A673 (cell line): ENCODE results near the gene MRPL10. TPM values are rescaled to one million over a fixed set of nuclear protein-coding genes. Genes with fewer than 3 reads are reported as not detected.

Experiments
- BruUV-seq: library from RNA; stranded (reverse); fragments of 400-500 nt; replicated peaks from 2 replicates; lab custom pipeline; 2021; lab: Mats Ljungman, UMichigan
- CTCF ChIA-PET: fragments of 300-600 bp; sonication (Branson Sonifier 250); formaldehyde crosslinking; loops from one replicate; lab custom pipeline; 2022; ENCODE audit warnings: antibody characterized with exemption; lab: Charles Lee
- POLR2A ChIA-PET: fragments of 300-600 bp; sonication (Branson Sonifier 250); formaldehyde crosslinking; loops from one replicate; lab custom pipeline; 2022; ENCODE audit warnings: antibody characterized with exemption; ENCODE audit not compliant: low non-redundant PET; lab: Charles Lee
- DNase-seq: peaks from one replicate; pipeline ENCODE4 v3.0.0-alpha.2; 2015; ENCODE audit warnings: low spot score
- H3K27ac ChIP-seq: fragments of 200-600 bp; sonication (generic); 2 replicates; pipeline ENCODE4 v1.5.1; 2016; ENCODE audit warnings: mixed run types, low read depth, mild to moderate bottlenecking, mixed read lengths, antibody characterized with exemption, low read length; ENCODE audit not compliant: poor library complexity, severe bottlenecking
- H3K27me3 ChIP-seq: fragments of 200-600 bp; sonication (generic); replicated peaks from 2 replicates; pipeline ENCODE4 v1.6.1; 2017; ENCODE audit warnings: mixed run types, low read depth, mild to moderate bottlenecking, mixed read lengths, antibody characterized with exemption, low read length; ENCODE audit not compliant: insufficient read depth, poor library complexity
- H3K36me3 ChIP-seq: fragments of 200-600 bp; sonication (generic); 2 replicates; pipeline ENCODE4 v1.6.1; 2016; ENCODE audit warnings: mixed run types, mild to moderate bottlenecking, mixed read lengths, antibody characterized with exemption, low read length; ENCODE audit not compliant: insufficient read depth, poor library complexity, severe bottlenecking
- H3K4me1 ChIP-seq: fragments of 200-600 bp; sonication (generic); 2 replicates; pipeline ENCODE4 v1.6.1; 2017; ENCODE audit warnings: mixed run types, mild to moderate bottlenecking, mixed read lengths, antibody characterized with exemption, low read length; ENCODE audit not compliant: insufficient read depth, poor library complexity, severe bottlenecking
- H3K4me3 ChIP-seq: fragments of 200-600 bp; sonication (generic); 2 replicates; pipeline ENCODE4 v1.5.1; 2016; ENCODE audit warnings: low read depth, mixed run types, mild to moderate bottlenecking, mixed read lengths, low read length; ENCODE audit not compliant: poor library complexity, severe bottlenecking
- H3K9me3 ChIP-seq: fragments of 200-600 bp; sonication (generic); 2 replicates; pipeline ENCODE4 v1.6.1; 2016; ENCODE audit warnings: mixed run types, low read depth, mild to moderate bottlenecking, mixed read lengths, antibody characterized with exemption, low read length; ENCODE audit not compliant: poor library complexity, severe bottlenecking
- CTCF ChIP-seq: fragments of 300-800, 200-600 bp; sonication (generic); conservative IDR thresholded peaks from 2 replicates; pipeline ENCODE4 v1.5.1; 2017; ENCODE audit warnings: low read depth, mild to moderate bottlenecking, antibody characterized with exemption, low read length, moderate library complexity, mixed read lengths
- EZH2 ChIP-seq: fragments of 200-600 bp; sonication (generic); IDR thresholded peaks from 2 replicates; pipeline ENCODE4 v1.6.1; 2017; ENCODE audit warnings: borderline replicate concordance, low read depth, mild to moderate bottlenecking, mixed read lengths, antibody characterized with exemption, low read length; ENCODE audit not compliant: poor library complexity, severe bottlenecking
- intact Hi-C: fragments of 100-400 bp; cut with micrococcal nuclease; formaldehyde crosslinking; loops from one replicate; pipeline ENCODE4 v1.10.0; 2022; ENCODE audit not compliant: unreplicated experiment
- total RNA-seq: library from RNA; stranded (reverse); gene quantifications from 2 replicates; pipeline ENCODE4 v1.2.3, GENCODE V29; 2021

MRPL10 gene
- total RNA-seq, 1 experiment from 2014 or later = 30.5 TPM

GRCh38 chr17:47879028-47879585, 47.8 kb upstream of the MRPL10 start:
- H3K27me3 ChIP-seq = peaks cover 3% of the 10 kb centered on the region
- no TSS peak for BruUV-seq
- no peak overlapping the region for H3K27ac ChIP-seq
- no peaks in the 10 kb centered on the region for H3K36me3 ChIP-seq
- DNase-seq = no peak
- ChIA-PET POLR2A (no interaction called here), CTCF (interaction anchor here (0.6 to 0.7 kb wide), 2 partner anchors 61 to 112 kb away, joined by 4 to 5 read pairs; no protein-coding TSS in a partner anchor)
- no peaks in the 10 kb centered on the region for H3K4me1 ChIP-seq
- no peak overlapping the region for H3K4me3 ChIP-seq
- TF ChIP-seq CTCF (no peak), EZH2 (no peak)
- intact Hi-C loops = no loop called here
- no peaks in the 10 kb centered on the region for H3K9me3 ChIP-seq

GRCh38 chr17:47878203-47879027, 47.1 kb upstream of the MRPL10 start:
- peaks cover 3% of the 10 kb centered on the region for H3K27me3 ChIP-seq
- no TSS peak for BruUV-seq
- no peak overlapping the region for H3K27ac ChIP-seq
- intact Hi-C loops = no loop called here
- no peaks in the 10 kb centered on the region for H3K4me1 ChIP-seq
- no peaks in the 10 kb centered on the region for H3K36me3 ChIP-seq
- no peak overlapping the region for H3K4me3 ChIP-seq
- ChIA-PET CTCF (no interaction called here), POLR2A (no interaction called here)
- no peaks in the 10 kb centered on the region for H3K9me3 ChIP-seq
- no peak for DNase-seq
- no peak for TF ChIP-seq EZH2

GRCh38 chr17:47877368-47878034, 46.2 kb upstream of the MRPL10 start:
- CTCF ChIA-PET = no interaction called here

More at GRCh38 chr17:47877368-47878034, 46.2 kb upstream of the MRPL10 start:
- Histone ChIP-seq H3K36me3 (no peaks in the 10 kb centered on the region), H3K27me3 (peaks cover 3% of the 10 kb centered on the region), H3K27ac (no peak overlapping the region), H3K4me3 (no peak overlapping the region), H3K9me3 (no peaks in the 10 kb centered on the region), H3K4me1 (no peaks in the 10 kb centered on the region)
- TF ChIP-seq CTCF (no peak), EZH2 (no peak)
- POLR2A ChIA-PET = no interaction called here
- DNase-seq = no peak
- no TSS peak for BruUV-seq
- intact Hi-C loops = no loop called here
